Astrocyte (in vitro differentiated cells and primary cell): Measurements from ENCODE around the gene RALGAPA1.

Experiments
- EZH2 ChIP-seq: IDR thresholded peaks from 2 replicates; pipeline ENCODE4 v1.6.1; 2012; ENCODE audit warnings: mild to moderate bottlenecking, low read length, inconsistent platforms; ENCODE audit not compliant: insufficient read depth
- TF ChIP-seq, protein P1 (sequence below): IDR thresholded peaks from 2 replicates; pipeline ENCODE4 v1.5.1; 2011; ENCODE audit warnings: low read depth, mild to moderate bottlenecking, inconsistent platforms, low read length, moderate library complexity; ENCODE audit not compliant: insufficient read depth

DNA sequence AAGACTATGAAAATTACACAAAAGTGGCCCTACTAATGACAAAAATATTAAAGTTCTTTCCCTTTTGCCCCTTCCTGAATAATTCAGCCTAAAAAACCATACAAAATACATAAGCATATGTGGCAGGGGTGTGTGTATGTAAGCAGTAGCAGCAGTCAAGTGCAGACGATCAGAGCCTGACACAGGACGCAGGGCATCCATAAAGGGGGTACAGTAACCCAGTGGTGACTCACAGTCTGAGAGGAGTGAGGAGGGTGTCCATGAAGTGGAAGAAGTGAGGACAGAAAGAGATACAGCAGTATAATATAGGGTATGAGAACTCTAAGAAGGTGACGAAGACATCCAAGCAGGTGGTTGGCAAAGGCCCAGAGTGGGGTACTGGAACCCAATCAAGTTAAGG is 56.7 kb downstream of the RALGAPA1 start:
- TF ChIP-seq, protein P1, sequence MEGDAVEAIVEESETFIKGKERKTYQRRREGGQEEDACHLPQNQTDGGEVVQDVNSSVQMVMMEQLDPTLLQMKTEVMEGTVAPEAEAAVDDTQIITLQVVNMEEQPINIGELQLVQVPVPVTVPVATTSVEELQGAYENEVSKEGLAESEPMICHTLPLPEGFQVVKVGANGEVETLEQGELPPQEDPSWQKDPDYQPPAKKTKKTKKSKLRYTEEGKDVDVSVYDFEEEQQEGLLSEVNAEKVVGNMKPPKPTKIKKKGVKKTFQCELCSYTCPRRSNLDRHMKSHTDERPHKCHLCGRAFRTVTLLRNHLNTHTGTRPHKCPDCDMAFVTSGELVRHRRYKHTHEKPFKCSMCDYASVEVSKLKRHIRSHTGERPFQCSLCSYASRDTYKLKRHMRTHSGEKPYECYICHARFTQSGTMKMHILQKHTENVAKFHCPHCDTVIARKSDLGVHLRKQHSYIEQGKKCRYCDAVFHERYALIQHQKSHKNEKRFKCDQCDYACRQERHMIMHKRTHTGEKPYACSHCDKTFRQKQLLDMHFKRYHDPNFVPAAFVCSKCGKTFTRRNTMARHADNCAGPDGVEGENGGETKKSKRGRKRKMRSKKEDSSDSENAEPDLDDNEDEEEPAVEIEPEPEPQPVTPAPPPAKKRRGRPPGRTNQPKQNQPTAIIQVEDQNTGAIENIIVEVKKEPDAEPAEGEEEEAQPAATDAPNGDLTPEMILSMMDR: no peak
- TF ChIP-seq EZH2: no peak
